Nephron progenitor cell (in vitro differentiated cells): Measurements from ENCODE around the gene SMIM17.
"Not testable (repeated sequence)": the region's sequence is repeated elsewhere in the genome, so short reads cannot be mapped to it uniquely, and the experiment has no call there.

Experiments used
- DNase-seq: peaks from one replicate; pipeline ENCODE4 v3.0.0; 2021
- H3K27ac Mint-ChIP-seq: 2 replicates; pipeline ENCODE4 v1.8.0; 2021; ENCODE audit warnings: mild to moderate bottlenecking, moderate library complexity, mixed read lengths
- H3K27me3 Mint-ChIP-seq: 2 replicates; pipeline ENCODE4 v1.8.0; 2021; ENCODE audit warnings: mild to moderate bottlenecking, low read depth, mixed read lengths; ENCODE audit not compliant: poor library complexity
- H3K36me3 Mint-ChIP-seq: 2 replicates; pipeline ENCODE4 v1.8.0; 2021; ENCODE audit warnings: low read depth, mixed read lengths
- H3K4me1 Mint-ChIP-seq: 2 replicates; pipeline ENCODE4 v1.8.0; 2021; ENCODE audit warnings: mixed read lengths
- H3K4me3 Mint-ChIP-seq: 2 replicates; pipeline ENCODE4 v1.8.0; 2021; ENCODE audit warnings: mild to moderate bottlenecking, moderate library complexity, mixed read lengths
- H3K9me3 Mint-ChIP-seq: 2 replicates; pipeline ENCODE4 v1.8.0; 2021; ENCODE audit warnings: mild to moderate bottlenecking, moderate library complexity, mixed read lengths
- TF ChIP-seq, protein P1 (sequence below): fragments of 200-600 bp; sonication (generic); IDR thresholded peaks from 2 replicates; pipeline ENCODE4 v1.5.0; 2021; ENCODE audit warnings: antibody characterized with exemption

Gene SMIM17

GRCh38 chr19:56670401-56670960 lies 27.5 kb downstream of the SMIM17 start:
- Mint-ChIP-seq H3K36me3 (no peaks in the 10 kb centered on the region), H3K27me3 (no peaks in the 10 kb centered on the region), H3K4me3 (no peak overlapping the region), H3K27ac (no peak overlapping the region), H3K9me3 (peaks cover 87% of the 10 kb centered on the region), H3K4me1 (no peaks in the 10 kb centered on the region)
- DNase-seq = no peak
- TF ChIP-seq, protein P1, sequence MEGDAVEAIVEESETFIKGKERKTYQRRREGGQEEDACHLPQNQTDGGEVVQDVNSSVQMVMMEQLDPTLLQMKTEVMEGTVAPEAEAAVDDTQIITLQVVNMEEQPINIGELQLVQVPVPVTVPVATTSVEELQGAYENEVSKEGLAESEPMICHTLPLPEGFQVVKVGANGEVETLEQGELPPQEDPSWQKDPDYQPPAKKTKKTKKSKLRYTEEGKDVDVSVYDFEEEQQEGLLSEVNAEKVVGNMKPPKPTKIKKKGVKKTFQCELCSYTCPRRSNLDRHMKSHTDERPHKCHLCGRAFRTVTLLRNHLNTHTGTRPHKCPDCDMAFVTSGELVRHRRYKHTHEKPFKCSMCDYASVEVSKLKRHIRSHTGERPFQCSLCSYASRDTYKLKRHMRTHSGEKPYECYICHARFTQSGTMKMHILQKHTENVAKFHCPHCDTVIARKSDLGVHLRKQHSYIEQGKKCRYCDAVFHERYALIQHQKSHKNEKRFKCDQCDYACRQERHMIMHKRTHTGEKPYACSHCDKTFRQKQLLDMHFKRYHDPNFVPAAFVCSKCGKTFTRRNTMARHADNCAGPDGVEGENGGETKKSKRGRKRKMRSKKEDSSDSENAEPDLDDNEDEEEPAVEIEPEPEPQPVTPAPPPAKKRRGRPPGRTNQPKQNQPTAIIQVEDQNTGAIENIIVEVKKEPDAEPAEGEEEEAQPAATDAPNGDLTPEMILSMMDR = no peak

DNA sequence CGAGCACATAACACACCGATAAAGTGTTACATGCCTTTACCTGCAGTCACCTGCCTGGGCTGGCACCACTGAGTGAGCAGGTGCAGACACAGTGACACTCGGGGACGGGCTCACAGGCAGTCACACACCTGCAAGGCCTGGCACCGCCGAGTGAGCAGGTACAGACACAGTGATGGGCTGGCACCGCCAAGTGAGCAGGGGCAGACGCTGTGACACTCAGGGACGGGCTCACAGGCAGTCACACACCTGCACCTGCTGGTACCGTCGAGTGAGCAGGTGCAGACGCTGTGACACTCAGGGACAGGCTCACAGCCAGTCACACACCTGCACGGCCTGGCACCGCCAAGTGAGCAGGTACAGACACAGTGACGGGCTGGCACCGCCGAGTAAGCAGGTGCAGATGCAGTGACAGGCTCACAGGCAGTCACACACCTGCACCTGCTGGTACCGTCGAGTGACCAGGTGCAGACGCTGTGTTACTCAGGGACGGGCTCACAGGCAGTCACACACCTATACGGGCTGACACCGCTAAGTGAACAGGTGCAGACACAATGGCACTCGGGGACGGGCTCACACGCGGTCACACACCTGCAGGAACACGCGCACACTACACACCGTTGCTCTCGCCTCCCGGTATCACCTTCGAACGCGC lies 28.1 kb downstream of the SMIM17 start:
- no peak for DNase-seq
- Mint-ChIP-seq H3K4me3 (no peak overlapping the region), H3K36me3 (no peaks in the 10 kb centered on the region), H3K27me3 (no peaks in the 10 kb centered on the region), H3K4me1 (no peaks in the 10 kb centered on the region), H3K27ac (no peak overlapping the region), H3K9me3 (peaks cover 87% of the 10 kb centered on the region)
- TF ChIP-seq, protein P1 = no peak

DNA sequence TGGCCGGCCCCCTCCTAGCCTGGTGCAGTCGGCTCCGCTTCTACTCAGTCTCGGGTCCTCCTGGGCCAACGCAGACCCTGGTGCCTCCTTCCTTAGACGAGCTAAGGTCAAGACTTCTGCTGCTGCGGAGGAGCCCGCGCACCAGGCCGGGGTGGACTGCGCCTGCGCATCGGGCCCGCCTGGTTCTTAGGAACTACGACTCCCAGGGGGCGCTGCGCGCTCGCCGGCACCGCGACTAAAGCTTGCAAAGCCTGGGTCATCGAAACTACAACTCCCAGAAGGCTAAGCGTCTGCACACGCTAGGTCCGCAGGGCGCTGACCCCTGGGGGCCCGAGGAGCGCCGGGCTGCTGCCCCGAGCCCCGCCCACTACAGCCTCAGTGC lies 28.6 kb downstream of the SMIM17 start, which contains the start of gene ZNF835:
Gene ZNF835, minus strand, starts transcription at position 145 of the 382 bp plus-strand sequence. CDS start 6,559 bp downstream, outside the sequence.
- Mint-ChIP-seq H3K4me3 (no peak within 1 kb of the TSS), H3K27me3 (no peaks in the 10 kb centered on the region), H3K36me3 (no peaks in the 10 kb centered on the region), H3K4me1 (no peaks in the 10 kb centered on the region), H3K27ac (no peak within 1 kb of the TSS), H3K9me3 (peaks cover 87% of the 10 kb centered on the region)
- no peak for DNase-seq
- TF ChIP-seq, protein P1 = no peak

GRCh38 chr19:56672610-56673009 lies 29.7 kb downstream of the SMIM17 start:
- not testable (repeated sequence) for DNase-seq, H3K4me1 Mint-ChIP-seq, H3K4me3 Mint-ChIP-seq, H3K36me3 Mint-ChIP-seq, H3K27ac Mint-ChIP-seq, H3K27me3 Mint-ChIP-seq
- H3K9me3 Mint-ChIP-seq = peaks cover 86% of the 10 kb centered on the region

DNA sequence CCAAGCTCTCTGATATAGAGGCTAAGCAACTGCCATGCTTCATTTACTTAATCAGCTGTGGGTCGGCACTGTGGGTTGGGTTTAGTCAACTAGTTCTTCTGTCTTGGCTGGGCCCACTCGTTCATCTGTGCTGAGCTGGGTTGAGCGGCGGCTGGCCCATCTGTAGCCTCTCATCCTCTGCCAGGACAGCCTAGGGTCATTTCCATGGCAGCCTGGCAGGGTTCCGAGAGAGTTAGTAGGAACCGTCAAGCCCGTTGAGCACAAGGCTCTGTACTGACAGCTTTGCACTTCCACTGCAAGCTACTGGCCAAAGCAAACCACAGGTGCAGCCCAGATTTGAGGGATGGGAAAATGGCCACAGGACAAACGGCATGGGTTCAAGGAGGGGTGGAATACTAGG lies 35.2 kb downstream of the SMIM17 start:
- Mint-ChIP-seq H3K4me3 (no peak overlapping the region), H3K27ac (no peak overlapping the region), H3K9me3 (peaks cover 90% of the 10 kb centered on the region), H3K36me3 (no peaks in the 10 kb centered on the region), H3K4me1 (no peaks in the 10 kb centered on the region), H3K27me3 (no peaks in the 10 kb centered on the region)
- TF ChIP-seq, protein P1 = no peak
- DNase-seq = no peak

DNA sequence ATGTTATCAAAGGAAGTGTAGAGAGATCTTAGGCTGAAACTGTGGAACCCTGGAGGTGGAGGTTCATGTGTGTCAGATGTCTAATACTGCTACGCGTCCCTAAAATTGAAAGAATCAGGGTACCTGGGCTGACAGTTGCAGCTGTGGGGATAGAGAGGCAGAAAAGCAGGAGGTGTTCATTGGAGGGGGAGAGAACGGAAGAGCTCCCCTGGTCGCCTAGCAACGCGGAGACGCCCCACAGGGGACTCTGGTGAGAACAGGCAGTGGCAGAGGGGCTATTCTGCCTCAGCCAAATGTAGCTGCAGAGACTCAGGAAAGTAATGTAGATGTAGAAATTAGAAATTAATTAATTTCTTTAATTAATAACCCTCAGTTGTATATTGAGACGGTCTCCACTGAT lies 38.7 kb downstream of the SMIM17 start:
- Mint-ChIP-seq H3K9me3 (peaks cover 87% of the 10 kb centered on the region), H3K27ac (no peak overlapping the region), H3K36me3 (no peaks in the 10 kb centered on the region), H3K4me1 (no peaks in the 10 kb centered on the region), H3K27me3 (no peaks in the 10 kb centered on the region), H3K4me3 (no peak overlapping the region)
- DNase-seq = no peak
- TF ChIP-seq, protein P1 = no peak
